HG03108 (cell line): ENCODE measurements around the gene TMEM31.
"Not testable (repeated sequence)": the region's sequence is repeated elsewhere in the genome, so short reads cannot be mapped to it uniquely, and the experiment has no call there.

Experiments
- ATAC-seq: cut with Tn5 transposase; IDR thresholded peaks from one replicate; pipeline ENCODE4 v1.9.1; 2021; ENCODE audit warnings: moderate library complexity; ENCODE audit not compliant: unreplicated experiment

Gene TMEM31

GRCh38 chrX:103722505-103722904 lies 11.8 kb downstream of the TMEM31 start:
- no peak for ATAC-seq

- ATAC-seq: no peak
Measured at GRCh38 chrX:103726477-103726876, 15.8 kb downstream of the TMEM31 start.

DNA sequence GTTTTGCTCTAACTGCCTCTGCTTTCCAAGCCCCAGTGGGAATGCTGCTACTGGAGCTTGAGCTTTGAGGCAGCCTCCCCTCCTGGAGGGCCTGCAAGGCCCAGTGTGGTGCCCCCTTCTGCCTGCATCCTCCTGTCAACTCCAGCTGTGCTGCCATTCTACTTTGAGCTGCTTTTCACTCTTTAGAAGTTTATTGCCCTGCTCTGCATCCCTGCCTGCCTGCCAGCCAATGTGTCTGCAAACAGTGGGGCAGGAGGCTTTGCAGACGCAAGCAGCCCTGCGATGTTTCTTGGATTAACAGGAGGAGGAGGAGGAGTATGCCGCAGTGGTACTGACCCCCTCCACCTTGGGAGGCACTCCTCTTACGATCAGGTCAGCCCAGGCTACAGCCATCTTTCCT lies 16.4 kb downstream of the TMEM31 start:
- no peak for ATAC-seq

- ATAC-seq: no peak
Measured at GRCh38 chrX:103729015-103729414, 18.3 kb downstream of the TMEM31 start.

DNA sequence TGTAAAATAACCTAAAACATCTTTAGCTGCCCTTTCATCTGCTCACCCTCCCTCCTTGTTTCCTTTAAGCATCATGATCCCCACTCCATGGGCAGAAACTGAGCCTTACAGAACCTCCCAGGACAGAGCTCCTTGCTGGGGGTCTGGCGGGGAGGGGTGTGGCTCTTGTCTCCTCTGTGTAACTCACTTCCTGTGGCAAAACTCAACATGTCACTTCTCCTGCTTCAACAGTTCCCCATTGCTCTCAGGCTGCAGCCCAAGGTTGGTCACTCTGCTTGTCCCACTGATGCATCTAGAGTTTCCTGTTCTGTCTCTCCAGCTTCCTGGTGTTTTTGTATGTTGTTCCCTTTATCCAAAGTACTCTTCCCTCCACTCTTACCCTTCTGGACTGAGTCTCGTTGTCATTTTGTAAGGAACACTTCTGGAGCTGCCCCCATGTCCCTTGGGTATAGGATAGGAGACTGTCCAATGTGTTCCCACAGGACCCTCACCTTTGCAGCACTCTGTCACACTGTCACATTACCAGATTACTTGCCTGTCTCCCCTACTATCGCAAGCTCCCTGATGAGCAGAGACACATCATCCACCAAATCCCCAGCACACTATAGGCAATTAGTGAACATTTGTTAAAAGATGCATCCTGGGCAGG lies 19.6 kb downstream of the TMEM31 start:
- ATAC-seq: no peak

DNA sequence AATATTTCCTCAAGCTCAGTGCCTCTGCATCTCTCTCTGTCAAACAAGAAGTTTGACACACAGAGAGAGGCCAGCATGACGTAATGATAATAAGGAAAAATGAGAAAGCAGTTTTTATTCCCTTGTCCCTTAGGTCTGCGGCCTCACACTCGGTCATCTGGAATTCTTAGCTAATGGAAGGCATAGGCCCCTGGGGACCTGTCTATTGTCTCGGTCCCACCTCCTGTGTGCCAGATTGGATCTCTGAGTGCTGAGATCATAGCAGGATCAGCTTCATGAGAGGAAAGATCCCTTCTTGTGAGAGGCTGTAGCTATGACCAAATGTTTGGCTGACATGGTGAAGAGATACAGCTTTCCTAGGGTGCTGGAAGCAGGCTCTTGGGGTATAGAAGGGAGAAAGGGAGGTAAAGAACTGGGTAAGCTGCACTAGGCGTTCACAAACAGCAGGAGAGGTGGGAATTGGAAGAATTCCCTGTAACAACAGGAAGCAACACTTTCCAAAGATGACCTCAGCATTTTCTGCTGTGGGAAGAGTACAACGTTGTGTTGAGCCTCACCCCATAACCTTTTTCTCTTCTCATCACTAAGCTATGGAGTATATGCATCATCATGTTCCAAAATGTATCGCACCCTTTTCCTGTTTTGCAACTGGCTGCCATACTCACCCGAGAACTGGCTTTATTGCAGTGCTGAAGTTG lies 20.2 kb downstream of the TMEM31 start:
- no peak for ATAC-seq

DNA sequence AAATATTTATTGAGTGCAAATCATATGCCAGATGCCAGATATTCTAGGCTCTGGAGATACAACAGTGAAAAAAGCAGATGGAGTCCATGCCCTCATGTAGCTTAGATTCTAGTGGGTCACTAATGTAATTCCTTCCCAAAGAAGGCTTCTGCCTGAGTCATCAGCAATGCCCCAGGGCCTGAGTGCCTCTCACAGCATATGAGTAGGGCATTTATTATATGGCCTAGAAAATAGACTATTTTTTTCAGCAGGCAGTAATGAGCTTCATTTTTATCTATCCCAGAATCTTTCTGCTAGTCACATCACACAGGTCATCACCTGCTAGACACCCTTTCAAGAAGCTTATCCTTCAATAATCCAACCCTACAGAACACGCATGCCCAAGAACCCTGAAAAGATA lies 22.3 kb downstream of the TMEM31 start:
- no peak for ATAC-seq

DNA sequence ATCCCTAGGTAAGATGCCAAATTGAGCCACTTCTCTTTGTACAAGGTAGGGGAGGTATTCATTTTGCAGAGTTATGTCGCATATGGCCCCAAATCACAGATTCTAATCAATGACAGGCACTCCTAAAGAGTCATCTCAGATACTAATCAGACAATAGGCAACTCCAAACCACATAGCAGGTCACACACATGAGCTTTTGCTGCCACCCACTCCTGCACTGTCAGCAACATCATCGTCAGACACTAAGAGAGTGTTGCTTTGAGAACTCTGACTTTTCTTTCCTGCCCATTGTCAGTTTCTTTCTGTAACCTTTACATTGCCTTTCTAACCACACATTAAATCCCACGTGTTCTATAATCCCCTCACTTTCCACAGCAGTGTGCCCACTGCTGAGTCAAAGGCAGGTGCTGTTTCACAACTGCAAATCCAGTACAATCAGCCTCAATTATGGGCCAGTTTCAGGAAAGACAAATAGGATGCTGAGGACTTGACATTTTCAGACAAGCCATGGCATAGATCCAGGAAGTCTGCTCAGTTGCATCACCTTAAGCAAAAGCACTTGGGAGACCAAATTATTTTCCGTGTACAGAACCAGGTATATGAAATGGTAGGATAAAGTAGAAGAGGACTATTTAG lies 23.5 kb downstream of the TMEM31 start:
- no peak for ATAC-seq

DNA sequence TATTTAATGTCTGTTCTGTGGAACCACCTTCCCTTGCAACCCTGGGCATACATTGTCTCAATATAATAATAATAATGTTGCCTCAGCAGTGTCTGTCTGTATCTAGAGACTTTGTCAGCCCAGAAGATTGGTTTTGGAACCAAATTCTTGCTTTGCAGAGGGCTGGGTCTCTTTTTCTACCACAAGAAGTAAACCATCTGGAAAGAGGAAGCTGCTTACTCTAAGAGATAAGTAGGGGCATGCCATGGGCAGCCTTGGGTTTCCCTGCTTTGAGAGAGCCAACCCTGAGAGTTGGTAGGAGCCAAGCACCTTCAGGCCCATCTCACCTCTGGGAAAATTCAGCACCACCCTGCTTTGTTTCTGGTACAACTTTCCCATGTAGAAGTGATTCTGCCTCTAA lies 27.0 kb downstream of the TMEM31 start:
- ATAC-seq: no peak

DNA sequence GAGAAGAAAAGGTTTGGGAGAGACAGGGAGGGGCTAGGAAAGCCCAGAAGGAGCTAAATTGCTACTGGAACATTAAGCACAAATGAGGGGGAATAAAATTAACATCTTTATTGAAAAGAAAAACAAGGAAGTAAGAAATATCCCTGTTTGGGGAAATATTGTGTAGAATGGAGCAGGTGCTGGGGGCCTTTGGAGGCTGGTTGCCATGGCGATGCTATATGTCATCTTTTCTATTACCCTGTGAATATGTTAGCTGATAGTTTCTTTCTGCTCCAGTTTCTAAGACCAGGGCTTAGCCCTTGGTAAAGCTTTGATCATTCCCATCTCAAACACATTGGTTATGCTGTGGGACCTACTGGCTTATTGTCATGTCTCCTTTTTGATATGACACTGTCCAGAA lies 28.7 kb downstream of the TMEM31 start:
- no peak for ATAC-seq

- no peak for ATAC-seq
Measured at GRCh38 chrX:103741879-103742278, 31.2 kb downstream of the TMEM31 start.

GRCh38 chrX:103742339-103742738 lies 31.6 kb downstream of the TMEM31 start:
- ATAC-seq: no peak

- ATAC-seq: no peak
Measured at GRCh38 chrX:103747163-103747562, 36.5 kb downstream of the TMEM31 start.

GRCh38 chrX:103754401-103754800 lies 43.7 kb downstream of the TMEM31 start:
- no peak for ATAC-seq

GRCh38 chrX:103756736-103757135 lies 46.0 kb downstream of the TMEM31 start:
- no peak for ATAC-seq

GRCh38 chrX:103758555-103758954 lies 47.8 kb downstream of the TMEM31 start:
- no peak for ATAC-seq

- not testable (repeated sequence) for ATAC-seq
Measured at GRCh38 chrX:103763541-103763940, 52.8 kb downstream of the TMEM31 start.
